ENCODE measurements around the gene TGM3.

The TGM3 gene

GRCh38 chr20:2312876-2313275 lies 17.1 kb downstream of the TGM3 start:
- DNase-seq (ENCODE audit: insufficient read length, low spot score) (no peak), FAIRE-seq (no peak)
- TF ChIP-seq POLR2AphosphoS5 (IDR thresholded peaks at IDR 0.05; ENCODE audit: low read depth, low read length), result no peak
- no peak for TF ChIP-seq TAF1 (IDR thresholded peaks at IDR 0.05; ENCODE audit: low read depth, low read length)
- no peak for TF ChIP-seq POU2F2 (IDR thresholded peaks at IDR 0.05; ENCODE audit: low read depth, low read length)
- TF ChIP-seq POLR2A (IDR thresholded peaks at IDR 0.05; ENCODE audit: low read depth, low read length), result no peak
- TF ChIP-seq PAX5 (IDR thresholded peaks at IDR 0.05; ENCODE audit: insufficient read depth, low read length, severe bottlenecking), result no peak
- no peak for TF ChIP-seq SPI1 (IDR thresholded peaks at IDR 0.05; ENCODE audit: low read depth, low read length)

- no peak for DNase-seq (ENCODE audit: insufficient read length, low spot score)
- FAIRE-seq, result no peak
- TF ChIP-seq POLR2AphosphoS5 (IDR thresholded peaks at IDR 0.05; ENCODE audit: low read depth, low read length) (no peak), PAX5 (IDR thresholded peaks at IDR 0.05; ENCODE audit: insufficient read depth, low read length, severe bottlenecking) (no peak), TAF1 (IDR thresholded peaks at IDR 0.05; ENCODE audit: low read depth, low read length) (no peak), SPI1 (IDR thresholded peaks at IDR 0.05; ENCODE audit: low read depth, low read length) (no peak), POLR2A (IDR thresholded peaks at IDR 0.05; ENCODE audit: low read depth, low read length) (no peak), POU2F2 (IDR thresholded peaks at IDR 0.05; ENCODE audit: low read depth, low read length) (no peak)
Measured at GRCh38 chr20:2313316-2313715, 17.5 kb downstream of the TGM3 start.

- FAIRE-seq (no peak), DNase-seq (ENCODE audit: insufficient read length, low spot score) (no peak)
- TF ChIP-seq TAF1 (IDR thresholded peaks at IDR 0.05; ENCODE audit: low read depth, low read length) (no peak), PAX5 (IDR thresholded peaks at IDR 0.05; ENCODE audit: insufficient read depth, low read length, severe bottlenecking) (no peak), POLR2A (IDR thresholded peaks at IDR 0.05; ENCODE audit: low read depth, low read length) (no peak), POU2F2 (IDR thresholded peaks at IDR 0.05; ENCODE audit: low read depth, low read length) (no peak), POLR2AphosphoS5 (IDR thresholded peaks at IDR 0.05; ENCODE audit: low read depth, low read length) (no peak), SPI1 (IDR thresholded peaks at IDR 0.05; ENCODE audit: low read depth, low read length) (no peak)
Measured at GRCh38 chr20:2314759-2315439, 19.1 kb downstream of the TGM3 start.

GRCh38 chr20:2315440-2315778 lies 19.6 kb downstream of the TGM3 start:
- no peak for FAIRE-seq
- DNase-seq (ENCODE audit: insufficient read length, low spot score), result no peak
- TF ChIP-seq SPI1 (IDR thresholded peaks at IDR 0.05; ENCODE audit: low read depth, low read length) (no peak), PAX5 (IDR thresholded peaks at IDR 0.05; ENCODE audit: insufficient read depth, low read length, severe bottlenecking) (no peak), POU2F2 (IDR thresholded peaks at IDR 0.05; ENCODE audit: low read depth, low read length) (no peak), POLR2AphosphoS5 (IDR thresholded peaks at IDR 0.05; ENCODE audit: low read depth, low read length) (no peak), TAF1 (IDR thresholded peaks at IDR 0.05; ENCODE audit: low read depth, low read length) (no peak), POLR2A (IDR thresholded peaks at IDR 0.05; ENCODE audit: low read depth, low read length) (no peak)

- no peak for DNase-seq (ENCODE audit: insufficient read length, low spot score)
- TF ChIP-seq POLR2AphosphoS5 (IDR thresholded peaks at IDR 0.05; ENCODE audit: low read depth, low read length), result no peak
- no peak for TF ChIP-seq POLR2A (IDR thresholded peaks at IDR 0.05; ENCODE audit: low read depth, low read length)
- no peak for TF ChIP-seq POU2F2 (IDR thresholded peaks at IDR 0.05; ENCODE audit: low read depth, low read length)
- TF ChIP-seq TAF1 (IDR thresholded peaks at IDR 0.05; ENCODE audit: low read depth, low read length), result no peak
- TF ChIP-seq SPI1 (IDR thresholded peaks at IDR 0.05; ENCODE audit: low read depth, low read length), result no peak
- TF ChIP-seq PAX5 (IDR thresholded peaks at IDR 0.05; ENCODE audit: insufficient read depth, low read length, severe bottlenecking), result no peak
- no peak for FAIRE-seq
Measured at GRCh38 chr20:2316847-2317495, 21.2 kb downstream of the TGM3 start.

- TF ChIP-seq TAF1 (IDR thresholded peaks at IDR 0.05; ENCODE audit: low read depth, low read length), result no peak
- TF ChIP-seq PAX5 (IDR thresholded peaks at IDR 0.05; ENCODE audit: insufficient read depth, low read length, severe bottlenecking), result no peak
- no peak for TF ChIP-seq POU2F2 (IDR thresholded peaks at IDR 0.05; ENCODE audit: low read depth, low read length)
- DNase-seq (ENCODE audit: insufficient read length, low spot score) (no peak), FAIRE-seq (no peak)
Measured at GRCh38 chr20:2320813-2321658, 25.2 kb downstream of the TGM3 start.

- DNase-seq (ENCODE audit: insufficient read length, low spot score) (no peak), FAIRE-seq (no peak)
- TF ChIP-seq SPI1 (IDR thresholded peaks at IDR 0.05; ENCODE audit: low read depth, low read length) (no peak), POLR2A (IDR thresholded peaks at IDR 0.05; ENCODE audit: low read depth, low read length) (no peak), POU2F2 (IDR thresholded peaks at IDR 0.05; ENCODE audit: low read depth, low read length) (no peak), PAX5 (IDR thresholded peaks at IDR 0.05; ENCODE audit: insufficient read depth, low read length, severe bottlenecking) (no peak), POLR2AphosphoS5 (IDR thresholded peaks at IDR 0.05; ENCODE audit: low read depth, low read length) (no peak), TAF1 (IDR thresholded peaks at IDR 0.05; ENCODE audit: low read depth, low read length) (no peak)
Measured at GRCh38 chr20:2323051-2323450, 27.2 kb downstream of the TGM3 start.

GRCh38 chr20:2326046-2326445 lies 30.2 kb downstream of the TGM3 start:
- FAIRE-seq (no peak), DNase-seq (ENCODE audit: insufficient read length, low spot score) (no peak)
- TF ChIP-seq PAX5 (IDR thresholded peaks at IDR 0.05; ENCODE audit: insufficient read depth, low read length, severe bottlenecking) (no peak), POLR2A (IDR thresholded peaks at IDR 0.05; ENCODE audit: low read depth, low read length) (no peak), TAF1 (IDR thresholded peaks at IDR 0.05; ENCODE audit: low read depth, low read length) (no peak), POLR2AphosphoS5 (IDR thresholded peaks at IDR 0.05; ENCODE audit: low read depth, low read length) (no peak), POU2F2 (IDR thresholded peaks at IDR 0.05; ENCODE audit: low read depth, low read length) (no peak), SPI1 (IDR thresholded peaks at IDR 0.05; ENCODE audit: low read depth, low read length) (no peak)

Data from GM12891 (cell line).